ENCODE data around the gene CD55.

The CD55 gene

GRCh38 chr1:207364614-207365013 lies 43.1 kb downstream of the CD55 start:
- no peak for DNase-seq

- DNase-seq, result no peak
Observed at GRCh38 chr1:207365063-207365462, 43.6 kb downstream of the CD55 start.

- DNase-seq, result no peak
Observed at GRCh38 chr1:207366022-207366421, 44.5 kb downstream of the CD55 start.

- DNase-seq, result no peak
Observed at GRCh38 chr1:207388721-207389120, 67.2 kb downstream of the CD55 start.

- no peak for DNase-seq
Observed at GRCh38 chr1:207389728-207390464, 68.4 kb downstream of the CD55 start.

- no peak for DNase-seq
Observed at GRCh38 chr1:207393610-207394009, 72.1 kb downstream of the CD55 start.

- no peak for DNase-seq
Observed at GRCh38 chr1:207396168-207396746, 74.8 kb downstream of the CD55 start.

GRCh38 chr1:207397525-207397926 lies 76.0 kb downstream of the CD55 start:
- no peak for DNase-seq

- DNase-seq, result no peak
Observed at GRCh38 chr1:207398986-207399385, 77.5 kb downstream of the CD55 start.

- no peak for DNase-seq
Observed at GRCh38 chr1:207401578-207401977, 80.1 kb downstream of the CD55 start.

- no peak for DNase-seq
Observed at GRCh38 chr1:207402744-207403143, 81.3 kb downstream of the CD55 start.

GRCh38 chr1:207404849-207405525 lies 83.5 kb downstream of the CD55 start:
- DNase-seq, result peak; percentile 48

- no peak for DNase-seq
Observed at GRCh38 chr1:207405814-207406213, 84.3 kb downstream of the CD55 start.

GRCh38 chr1:207407655-207408260 lies 86.3 kb downstream of the CD55 start:
- DNase-seq, result no peak
